ENCODE data around the gene KIAA1549. TPM values are rescaled to one million over a fixed set of nuclear protein-coding genes. Genes with fewer than 3 reads are reported as not detected.
A peak's percentile ranks its signal among the peaks of the same experiment; 100 is the strongest.

The KIAA1549 gene
- total RNA-seq, 2 donors from 2014 or later: 0.95 to 1.8 TPM

- Histone ChIP-seq H3K36me3 (no peaks in the 10 kb centered on the region), H3K9me3 (no peaks in the 10 kb centered on the region), H3K4me1 (ENCODE audit: control insufficient read depth in 1 of 2, low read depth in 2 of 2) (no peaks in the 10 kb centered on the region), H3K27me3 (replicated peaks; ENCODE audit: insufficient read depth) (no peaks in the 10 kb centered on the region), H3K27ac (no peak overlapping the region), H3K4me3 (no peak overlapping the region)
- ATAC-seq (ENCODE audit: insufficient number of reproducible peaks, low FRiP score, low read depth) (no peak), DNase-seq (ENCODE audit: low spot score) (no peak)
- no peak for TF ChIP-seq CTCF (IDR thresholded peaks at IDR 0.05)
Measured at GRCh38 chr7:138999414-138999813, 18.2 kb upstream of the KIAA1549 start.

- no peaks in the 10 kb centered on the region for H3K4me1 ChIP-seq (ENCODE audit: control insufficient read depth in 1 of 2, low read depth in 2 of 2)
- ATAC-seq (ENCODE audit: insufficient number of reproducible peaks, low FRiP score, low read depth) (no peak), DNase-seq (ENCODE audit: low spot score) (no peak)
- no peaks in the 10 kb centered on the region for H3K36me3 ChIP-seq
- no peak overlapping the region for H3K4me3 ChIP-seq
- no peak for TF ChIP-seq CTCF (IDR thresholded peaks at IDR 0.05)
- H3K27me3 ChIP-seq (replicated peaks; ENCODE audit: insufficient read depth): no peaks in the 10 kb centered on the region
- H3K27ac ChIP-seq: no peak overlapping the region
- H3K9me3 ChIP-seq: peaks cover 4% of the 10 kb centered on the region
Measured at GRCh38 chr7:138992052-138992531, 10.9 kb upstream of the KIAA1549 start.

- no peak for TF ChIP-seq CTCF (IDR thresholded peaks at IDR 0.05)
- Histone ChIP-seq H3K9me3 (peaks cover 4% of the 10 kb centered on the region), H3K27ac (no peak overlapping the region), H3K4me1 (ENCODE audit: control insufficient read depth in 1 of 2, low read depth in 2 of 2) (no peaks in the 10 kb centered on the region), H3K27me3 (replicated peaks; ENCODE audit: insufficient read depth) (no peaks in the 10 kb centered on the region), H3K36me3 (no peaks in the 10 kb centered on the region), H3K4me3 (no peak overlapping the region)
- ATAC-seq (ENCODE audit: insufficient number of reproducible peaks, low FRiP score, low read depth) (no peak), DNase-seq (ENCODE audit: low spot score) (no peak)
Measured at GRCh38 chr7:138987686-138988085, 6.5 kb upstream of the KIAA1549 start.

GRCh38 chr7:138982204-138982623 lies 1.0 kb upstream of the KIAA1549 start:
- Histone ChIP-seq H3K27ac (no peak overlapping the region), H3K4me1 (ENCODE audit: control insufficient read depth in 1 of 2, low read depth in 2 of 2) (peaks cover 0 to 16% of the 10 kb centered on the region in 2 donors)
- no peak for ATAC-seq (ENCODE audit: insufficient number of reproducible peaks, low FRiP score, low read depth)

More at GRCh38 chr7:138982204-138982623, 1.0 kb upstream of the KIAA1549 start:
- H3K4me3 ChIP-seq: peak overlapping the region; percentile 77
- no peak for DNase-seq (ENCODE audit: low spot score)
- H3K27me3 ChIP-seq (replicated peaks; ENCODE audit: insufficient read depth): no peaks in the 10 kb centered on the region
- no peaks in the 10 kb centered on the region for H3K36me3 ChIP-seq
- no peak for TF ChIP-seq CTCF (IDR thresholded peaks at IDR 0.05)
- no peaks in the 10 kb centered on the region for H3K9me3 ChIP-seq
